HFFc6 (cell line): Measurements from ENCODE around the gene KANSL1. TPM values are rescaled to one million over a fixed set of nuclear protein-coding genes. Genes with fewer than 3 reads are reported as not detected.

Source experiments
- DNase-seq: peaks from one replicate; pipeline ENCODE4 v3.0.0-alpha.2; 2018
- H3K27ac Mint-ChIP-seq: 2 replicates; pipeline ENCODE4 v1.8.0; 2020; ENCODE audit warnings: mild to moderate bottlenecking, mixed read lengths
- H3K27me3 Mint-ChIP-seq: 2 replicates; pipeline ENCODE4 v1.8.0; 2021; ENCODE audit warnings: mild to moderate bottlenecking, moderate library complexity, mixed read lengths; ENCODE audit not compliant: insufficient read depth
- H3K36me3 Mint-ChIP-seq: 2 replicates; pipeline ENCODE4 v1.8.0; 2021; ENCODE audit warnings: low read depth, mixed read lengths
- H3K4me1 Mint-ChIP-seq: 2 replicates; pipeline ENCODE4 v1.8.0; 2020; ENCODE audit warnings: low read depth, mixed read lengths
- H3K4me3 Mint-ChIP-seq: 2 replicates; pipeline ENCODE4 v1.8.0; 2020; ENCODE audit warnings: mild to moderate bottlenecking, moderate library complexity, mixed read lengths
- H3K9me3 Mint-ChIP-seq: 2 replicates; pipeline ENCODE4 v1.8.0; 2020; ENCODE audit warnings: mild to moderate bottlenecking, mixed read lengths
- total RNA-seq, 6 experiments: library from RNA; stranded (reverse); fragmentation: NEBNext Ultra II Directional; extraction: Animal tissue kit (Norgen Biotek cat#: 25700); gene quantifications; 2 replicates in 1 of 6; 3 replicates in 5 of 6; pipeline ENCODE4 v1.2.3, GENCODE V29; 2021
- TF ChIP-seq, protein P1 (sequence below): fragments of 200-600 bp; sonication (generic); IDR thresholded peaks from 2 replicates; pipeline ENCODE4 v1.5.0; 2021; ENCODE audit warnings: antibody characterized with exemption, mild to moderate bottlenecking

The KANSL1 gene
- total RNA-seq, 6 experiments from 2014 or later = 23.8 to 33.0 (median 27.7) TPM

DNA sequence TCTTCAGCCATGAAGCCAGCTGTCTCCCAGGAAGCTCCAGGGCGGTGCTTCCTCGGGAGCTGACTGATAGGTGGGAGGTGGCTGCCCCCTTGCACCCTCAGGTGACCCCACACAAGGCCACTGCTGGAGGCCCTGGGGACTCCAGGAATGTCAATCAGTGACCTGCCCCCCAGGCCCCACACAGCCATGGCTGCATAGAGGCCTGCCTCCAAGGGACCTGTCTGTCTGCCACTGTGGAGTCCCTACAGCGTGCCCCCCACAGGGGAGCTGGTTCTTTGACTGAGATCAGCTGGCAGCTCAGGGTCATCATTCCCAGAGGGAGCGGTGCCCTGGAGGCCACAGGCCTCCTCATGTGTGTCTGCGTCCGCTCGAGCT lies 180.1 kb downstream of the KANSL1 start:
- H3K9me3 Mint-ChIP-seq = no peaks in the 10 kb centered on the region
- H3K27me3 Mint-ChIP-seq = peaks cover 6% of the 10 kb centered on the region
- H3K4me1 Mint-ChIP-seq = peaks cover 17% of the 10 kb centered on the region
- no peak for DNase-seq
- no peak overlapping the region; the same call in 1 of the 2 replicates for H3K27ac Mint-ChIP-seq
- H3K36me3 Mint-ChIP-seq = no peaks in the 10 kb centered on the region
- no peak overlapping the region for H3K4me3 Mint-ChIP-seq
- TF ChIP-seq, protein P1, sequence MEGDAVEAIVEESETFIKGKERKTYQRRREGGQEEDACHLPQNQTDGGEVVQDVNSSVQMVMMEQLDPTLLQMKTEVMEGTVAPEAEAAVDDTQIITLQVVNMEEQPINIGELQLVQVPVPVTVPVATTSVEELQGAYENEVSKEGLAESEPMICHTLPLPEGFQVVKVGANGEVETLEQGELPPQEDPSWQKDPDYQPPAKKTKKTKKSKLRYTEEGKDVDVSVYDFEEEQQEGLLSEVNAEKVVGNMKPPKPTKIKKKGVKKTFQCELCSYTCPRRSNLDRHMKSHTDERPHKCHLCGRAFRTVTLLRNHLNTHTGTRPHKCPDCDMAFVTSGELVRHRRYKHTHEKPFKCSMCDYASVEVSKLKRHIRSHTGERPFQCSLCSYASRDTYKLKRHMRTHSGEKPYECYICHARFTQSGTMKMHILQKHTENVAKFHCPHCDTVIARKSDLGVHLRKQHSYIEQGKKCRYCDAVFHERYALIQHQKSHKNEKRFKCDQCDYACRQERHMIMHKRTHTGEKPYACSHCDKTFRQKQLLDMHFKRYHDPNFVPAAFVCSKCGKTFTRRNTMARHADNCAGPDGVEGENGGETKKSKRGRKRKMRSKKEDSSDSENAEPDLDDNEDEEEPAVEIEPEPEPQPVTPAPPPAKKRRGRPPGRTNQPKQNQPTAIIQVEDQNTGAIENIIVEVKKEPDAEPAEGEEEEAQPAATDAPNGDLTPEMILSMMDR = no peak

DNA sequence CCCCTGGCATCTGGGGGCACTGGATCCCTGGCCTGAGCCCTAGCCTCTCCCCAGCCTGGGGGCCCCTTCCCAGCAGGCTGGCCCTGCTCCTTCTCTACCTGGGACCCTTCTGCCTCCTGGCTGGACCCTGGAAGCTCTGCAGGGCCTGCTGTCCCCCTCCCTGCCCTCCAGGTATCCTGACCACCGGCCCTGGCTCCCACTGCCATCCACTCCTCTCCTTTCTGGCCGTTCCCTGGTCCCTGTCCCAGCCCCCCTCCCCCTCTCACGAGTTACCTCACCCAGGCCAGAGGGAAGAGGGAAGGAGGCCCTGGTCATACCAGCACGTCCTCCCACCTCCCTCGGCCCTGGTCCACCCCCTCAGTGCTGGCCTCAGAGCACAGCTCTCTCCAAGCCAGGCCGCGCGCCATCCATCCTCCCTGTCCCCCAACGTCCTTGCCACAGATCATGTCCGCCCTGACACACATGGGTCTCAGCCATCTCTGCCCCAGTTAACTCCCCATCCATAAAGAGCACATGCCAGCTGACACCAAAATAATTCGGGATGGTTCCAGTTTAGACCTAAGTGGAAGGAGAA lies 180.6 kb downstream of the KANSL1 start:
- H3K27me3 Mint-ChIP-seq = peaks cover 6% of the 10 kb centered on the region
- H3K9me3 Mint-ChIP-seq = no peaks in the 10 kb centered on the region
- H3K36me3 Mint-ChIP-seq = no peaks in the 10 kb centered on the region
- H3K4me3 Mint-ChIP-seq = no peak overlapping the region
- peaks cover 17% of the 10 kb centered on the region for H3K4me1 Mint-ChIP-seq
- TF ChIP-seq, protein P1 = no peak
- DNase-seq = no peak
- no peak overlapping the region; the same call in 1 of the 2 replicates for H3K27ac Mint-ChIP-seq

DNA sequence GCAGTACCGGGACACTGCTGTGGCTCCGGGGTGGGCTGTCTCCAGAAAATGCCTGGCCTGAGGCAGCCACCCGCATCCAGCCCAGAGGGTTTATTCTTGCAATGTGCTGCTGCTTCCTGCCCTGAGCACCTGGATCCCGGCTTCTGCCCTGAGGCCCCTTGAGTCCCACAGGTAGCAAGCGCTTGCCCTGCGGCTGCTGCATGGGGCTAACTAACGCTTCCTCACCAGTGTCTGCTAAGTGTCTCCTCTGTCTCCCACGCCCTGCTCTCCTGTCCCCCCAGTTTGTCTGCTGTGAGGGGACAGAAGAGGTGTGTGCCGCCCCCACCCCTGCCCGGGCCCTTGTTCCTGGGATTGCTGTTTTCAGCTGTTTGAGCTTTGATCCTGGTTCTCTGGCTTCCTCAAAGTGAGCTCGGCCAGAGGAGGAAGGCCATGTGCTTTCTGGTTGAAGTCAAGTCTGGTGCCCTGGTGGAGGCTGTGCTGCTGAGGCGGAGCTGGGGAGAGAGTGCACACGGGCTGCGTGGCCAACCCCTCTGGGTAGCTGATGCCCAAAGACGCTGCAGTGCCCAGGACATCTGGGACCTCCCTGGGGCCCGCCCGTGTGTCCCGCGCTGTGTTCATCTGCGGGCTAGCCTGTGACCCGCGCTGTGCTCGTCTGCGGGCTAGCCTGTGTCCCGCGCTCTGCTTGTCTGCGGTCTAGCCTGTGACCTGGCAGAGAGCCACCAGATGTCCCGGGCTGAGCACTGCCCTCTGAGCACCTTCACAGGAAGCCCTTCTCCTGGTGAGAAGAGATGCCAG lies 181.3 kb downstream of the KANSL1 start:
- no peak overlapping the region for H3K4me3 Mint-ChIP-seq

DNA sequence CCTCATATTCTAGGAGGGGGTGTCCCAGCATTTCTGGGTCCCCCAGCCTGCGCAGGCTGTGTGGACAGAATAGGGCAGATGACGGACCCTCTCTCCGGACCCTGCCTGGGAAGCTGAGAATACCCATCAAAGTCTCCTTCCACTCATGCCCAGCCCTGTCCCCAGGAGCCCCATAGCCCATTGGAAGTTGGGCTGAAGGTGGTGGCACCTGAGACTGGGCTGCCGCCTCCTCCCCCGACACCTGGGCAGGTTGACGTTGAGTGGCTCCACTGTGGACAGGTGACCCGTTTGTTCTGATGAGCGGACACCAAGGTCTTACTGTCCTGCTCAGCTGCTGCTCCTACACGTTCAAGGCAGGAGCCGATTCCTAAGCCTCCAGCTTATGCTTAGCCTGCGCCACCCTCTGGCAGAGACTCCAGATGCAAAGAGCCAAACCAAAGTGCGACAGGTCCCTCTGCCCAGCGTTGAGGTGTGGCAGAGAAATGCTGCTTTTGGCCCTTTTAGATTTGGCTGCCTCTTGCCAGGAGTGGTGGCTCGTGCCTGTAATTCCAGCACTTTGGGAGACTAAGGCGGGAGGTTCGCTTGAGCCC lies 182.5 kb downstream of the KANSL1 start:
- H3K27ac Mint-ChIP-seq = no peak overlapping the region
- H3K36me3 Mint-ChIP-seq = no peaks in the 10 kb centered on the region
- no peak overlapping the region for H3K4me3 Mint-ChIP-seq
- DNase-seq = no peak
- peaks cover 17% of the 10 kb centered on the region for H3K4me1 Mint-ChIP-seq
- H3K9me3 Mint-ChIP-seq = no peaks in the 10 kb centered on the region
- TF ChIP-seq, protein P1 = no peak
- H3K27me3 Mint-ChIP-seq = peaks cover 4% of the 10 kb centered on the region

More for the DNA sequence above, 181.3 kb downstream of the KANSL1 start:
- TF ChIP-seq, protein P1 = no peak
- Mint-ChIP-seq H3K27ac (no peak overlapping the region), H3K9me3 (no peaks in the 10 kb centered on the region), H3K4me1 (peaks cover 17% of the 10 kb centered on the region), H3K27me3 (peaks cover 6% of the 10 kb centered on the region), H3K36me3 (no peaks in the 10 kb centered on the region)
- no peak for DNase-seq

DNA sequence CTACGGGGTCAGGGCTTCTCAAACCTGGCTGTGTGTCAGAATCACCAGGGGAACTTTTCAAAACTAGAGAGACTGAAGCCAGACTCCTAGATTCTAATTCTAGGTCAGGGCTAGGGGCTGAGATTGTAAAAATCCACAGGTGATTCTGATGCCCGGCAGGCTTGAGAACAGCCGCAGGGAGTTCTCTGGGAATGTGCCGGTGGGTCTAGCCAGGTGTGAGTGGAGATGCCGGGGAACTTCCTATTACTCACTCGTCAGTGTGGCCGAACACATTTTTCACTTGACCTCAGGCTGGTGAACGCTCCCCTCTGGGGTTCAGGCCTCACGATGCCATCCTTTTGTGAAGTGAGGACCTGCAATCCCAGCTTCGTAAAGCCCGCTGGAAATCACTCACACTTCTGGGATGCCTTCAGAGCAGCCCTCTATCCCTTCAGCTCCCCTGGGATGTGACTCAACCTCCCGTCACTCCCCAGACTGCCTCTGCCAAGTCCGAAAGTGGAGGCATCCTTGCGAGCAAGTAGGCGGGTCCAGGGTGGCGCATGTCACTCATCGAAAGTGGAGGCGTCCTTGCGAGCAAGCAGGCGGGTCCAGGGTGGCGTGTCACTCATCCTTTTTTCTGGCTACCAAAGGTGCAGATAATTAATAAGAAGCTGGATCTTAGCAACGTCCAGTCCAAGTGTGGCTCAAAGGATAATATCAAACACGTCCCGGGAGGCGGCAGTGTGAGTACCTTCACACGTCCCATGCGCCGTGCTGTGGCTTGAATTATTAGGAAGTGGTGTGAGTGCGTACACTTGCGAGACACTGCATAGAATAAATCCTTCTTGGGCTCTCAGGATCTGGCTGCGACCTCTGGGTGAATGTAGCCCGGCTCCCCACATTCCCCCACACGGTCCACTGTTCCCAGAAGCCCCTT lies 183.3 kb downstream of the KANSL1 start:
- TF ChIP-seq, protein P1 = no peak

More for the DNA sequence above, 183.3 kb downstream of the KANSL1 start:
- Mint-ChIP-seq H3K9me3 (no peaks in the 10 kb centered on the region), H3K4me1 (peaks cover 17% of the 10 kb centered on the region), H3K36me3 (no peaks in the 10 kb centered on the region), H3K27ac (no peak overlapping the region), H3K27me3 (peaks cover 4% of the 10 kb centered on the region), H3K4me3 (no peak overlapping the region)
- no peak for DNase-seq
